HG02759 (cell line): Measurements from ENCODE around the gene SLC16A13.
A peak's percentile ranks its signal among the peaks of the same experiment; 100 is the strongest.

Experiments
- ATAC-seq: cut with Tn5 transposase; IDR thresholded peaks from one replicate; pipeline ENCODE4 v1.9.1; 2021; ENCODE audit warnings: mild to moderate bottlenecking, moderate library complexity; ENCODE audit not compliant: unreplicated experiment

SLC16A13 gene

GRCh38 chr17:7011942-7012254 is 23.9 kb upstream of the SLC16A13 start:
- ATAC-seq = no peak

- peak; percentile 81 for ATAC-seq
Observed at GRCh38 chr17:7014261-7014994, 21.4 kb upstream of the SLC16A13 start.

GRCh38 chr17:7014995-7015958 is 20.5 kb upstream of the SLC16A13 start:
- ATAC-seq = peak; percentile 20

GRCh38 chr17:7016418-7016817 is 19.4 kb upstream of the SLC16A13 start:
- no peak for ATAC-seq

GRCh38 chr17:7016886-7017826 is 18.7 kb upstream of the SLC16A13 start:
- ATAC-seq = no peak

- ATAC-seq = no peak
Observed at GRCh38 chr17:7017827-7018200, 18.0 kb upstream of the SLC16A13 start.

- ATAC-seq = no peak
Observed at GRCh38 chr17:7018331-7018964, 17.4 kb upstream of the SLC16A13 start.

- no peak for ATAC-seq
Observed at GRCh38 chr17:7019367-7019766, 16.4 kb upstream of the SLC16A13 start.

- no peak for ATAC-seq
Observed at GRCh38 chr17:7019839-7020519, 15.8 kb upstream of the SLC16A13 start.

- no peak for ATAC-seq
Observed at GRCh38 chr17:7020894-7021664, 14.7 kb upstream of the SLC16A13 start.

- peak; percentile 81 for ATAC-seq
Observed at GRCh38 chr17:7021993-7022778, 13.6 kb upstream of the SLC16A13 start.

- ATAC-seq = no peak
Observed at GRCh38 chr17:7022781-7023571, 12.8 kb upstream of the SLC16A13 start, which contains the start of gene BCL6B. BCL6B (plus strand) TSS chr17:7023050; CDS start chr17:7023672, 622 bp downstream.

GRCh38 chr17:7023576-7024401 is 12.0 kb upstream of the SLC16A13 start:
- ATAC-seq = no peak

GRCh38 chr17:7024402-7024785 is 11.4 kb upstream of the SLC16A13 start:
- no peak for ATAC-seq

GRCh38 chr17:7025245-7025644 is 10.6 kb upstream of the SLC16A13 start:
- ATAC-seq = no peak

- ATAC-seq = no peak
Observed at GRCh38 chr17:7026471-7027115, 9.2 kb upstream of the SLC16A13 start.
